ENCODE data around the gene HSBP1L1. TPM values are rescaled to one million over a fixed set of nuclear protein-coding genes. Genes with fewer than 3 reads are reported as not detected.

HSBP1L1 gene
- total RNA-seq, 1 experiment from 2014 or later, result 1.1 TPM

GRCh38 chr18:79953971-79954651 lies 10.3 kb upstream of the HSBP1L1 start:
- H3K9me3 ChIP-seq (ENCODE audit: low read depth, low read length, poor library complexity, severe bottlenecking), result no peaks in the 10 kb centered on the region
- DNase-seq (ENCODE audit: low spot score), result no peak
- BruUV-seq (replicated peaks), result no TSS peak
- POLR2A ChIA-PET (ENCODE audit: low non-redundant PET), result no interaction called here
- no peak overlapping the region for H3K4me3 ChIP-seq (ENCODE audit: low read depth, low read length, poor library complexity, severe bottlenecking)
- TF ChIP-seq EZH2 (IDR thresholded peaks at IDR 0.05; ENCODE audit: borderline replicate concordance, low read depth, low read length, poor library complexity, severe bottlenecking) (no peak), CTCF (conservative IDR thresholded peaks at IDR 0.05; ENCODE audit: low read depth, low read length) (no peak)
- no peak overlapping the region for H3K27ac ChIP-seq (ENCODE audit: low read depth, low read length, poor library complexity, severe bottlenecking)
- H3K27me3 ChIP-seq (replicated peaks; ENCODE audit: insufficient read depth, low read depth, low read length, poor library complexity), result no peaks in the 10 kb centered on the region
- intact Hi-C loops (cut with micrococcal nuclease; ENCODE audit: unreplicated experiment), result loop anchor here (5.0 to 10.0 kb wide), 2 partner anchors 78 to 159 kb away; partner anchors contain the start of genes KCNG2 and RBFA
- H3K4me1 ChIP-seq (ENCODE audit: insufficient read depth, low read length, poor library complexity, severe bottlenecking), result peaks cover 8% of the 10 kb centered on the region
- H3K36me3 ChIP-seq (ENCODE audit: insufficient read depth, low read length, poor library complexity, severe bottlenecking), result no peaks in the 10 kb centered on the region
- CTCF ChIA-PET, result no interaction called here

DNA sequence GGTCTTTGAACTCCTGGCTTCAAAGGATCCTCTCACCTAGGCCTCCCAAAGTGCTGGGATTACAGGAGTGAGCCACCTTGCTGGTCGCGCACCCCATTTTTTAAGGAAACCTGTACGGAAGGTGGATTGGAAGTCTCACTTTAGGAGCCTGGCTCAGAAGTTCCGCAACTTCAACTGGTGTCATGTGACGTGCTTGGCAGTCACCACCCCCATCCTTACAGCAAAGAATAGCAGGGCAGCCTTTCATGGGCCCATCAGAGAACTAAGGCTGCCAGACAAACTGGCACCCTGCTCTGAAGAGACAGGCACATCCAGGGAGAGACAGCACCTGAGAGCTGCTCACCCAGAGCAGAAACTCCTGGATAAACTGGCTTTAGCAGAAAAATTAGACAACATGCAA lies 9.7 kb upstream of the HSBP1L1 start:
- no peak for TF ChIP-seq EZH2 (IDR thresholded peaks at IDR 0.05; ENCODE audit: borderline replicate concordance, low read depth, low read length, poor library complexity, severe bottlenecking)
- no peak for TF ChIP-seq CTCF (conservative IDR thresholded peaks at IDR 0.05; ENCODE audit: low read depth, low read length)
- BruUV-seq (replicated peaks), result no TSS peak
- ChIA-PET CTCF (no interaction called here), POLR2A (ENCODE audit: low non-redundant PET) (no interaction called here)
- no peaks in the 10 kb centered on the region for H3K27me3 ChIP-seq (replicated peaks; ENCODE audit: insufficient read depth, low read depth, low read length, poor library complexity)
- H3K4me3 ChIP-seq (ENCODE audit: low read depth, low read length, poor library complexity, severe bottlenecking), result no peak overlapping the region
- intact Hi-C loops (cut with micrococcal nuclease; ENCODE audit: unreplicated experiment), result loop anchor here (5.0 to 10.0 kb wide), 2 partner anchors 78 to 160 kb away; partner anchors contain the start of genes KCNG2 and RBFA
- no peak for DNase-seq (ENCODE audit: low spot score)
- H3K9me3 ChIP-seq (ENCODE audit: low read depth, low read length, poor library complexity, severe bottlenecking), result no peaks in the 10 kb centered on the region
- no peaks in the 10 kb centered on the region for H3K36me3 ChIP-seq (ENCODE audit: insufficient read depth, low read length, poor library complexity, severe bottlenecking)
- no peak overlapping the region for H3K27ac ChIP-seq (ENCODE audit: low read depth, low read length, poor library complexity, severe bottlenecking)
- peaks cover 7% of the 10 kb centered on the region for H3K4me1 ChIP-seq (ENCODE audit: insufficient read depth, low read length, poor library complexity, severe bottlenecking)

DNA sequence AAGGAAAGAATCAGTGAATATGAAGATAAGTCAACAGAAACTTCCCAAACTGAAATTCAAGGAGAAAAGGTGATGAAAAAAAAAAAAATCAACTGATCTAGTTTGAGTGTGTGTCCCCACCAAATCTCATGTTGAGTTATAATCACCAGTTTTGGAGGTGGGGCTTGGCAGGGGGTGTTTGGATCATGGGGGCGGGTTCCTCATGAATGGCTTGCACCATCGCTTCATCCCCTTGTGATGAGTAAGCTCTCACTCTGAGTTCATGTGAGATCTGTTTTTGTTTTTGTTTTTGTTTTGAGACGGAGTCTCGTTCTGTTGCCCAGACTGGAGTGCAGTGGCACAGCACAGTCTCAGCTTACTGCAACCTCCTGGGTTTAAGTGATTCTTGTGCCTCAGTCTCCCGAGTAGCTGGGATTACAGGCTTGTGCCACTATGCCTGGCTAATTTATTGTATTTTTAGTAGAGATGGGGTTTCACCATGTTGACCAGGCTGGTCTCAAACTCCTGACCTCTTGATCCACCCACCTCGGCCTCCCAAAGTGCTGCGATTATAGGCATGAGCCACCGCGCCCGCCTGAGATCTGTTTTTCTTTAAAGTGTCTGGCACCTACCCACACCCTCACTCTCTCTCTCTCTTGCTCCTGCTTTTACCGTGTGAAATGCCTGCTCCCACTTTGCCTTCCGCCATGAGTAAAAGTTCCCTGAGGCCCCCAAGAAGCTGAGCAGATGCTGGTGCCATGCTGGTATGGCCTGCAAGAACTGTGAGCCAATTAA lies 9.0 kb upstream of the HSBP1L1 start:
- Histone ChIP-seq H3K9me3 (ENCODE audit: low read depth, low read length, poor library complexity, severe bottlenecking) (no peaks in the 10 kb centered on the region), H3K4me1 (ENCODE audit: insufficient read depth, low read length, poor library complexity, severe bottlenecking) (peaks cover 4% of the 10 kb centered on the region), H3K4me3 (ENCODE audit: low read depth, low read length, poor library complexity, severe bottlenecking) (no peak overlapping the region), H3K36me3 (ENCODE audit: insufficient read depth, low read length, poor library complexity, severe bottlenecking) (no peaks in the 10 kb centered on the region), H3K27ac (ENCODE audit: low read depth, low read length, poor library complexity, severe bottlenecking) (no peak overlapping the region), H3K27me3 (replicated peaks; ENCODE audit: insufficient read depth, low read depth, low read length, poor library complexity) (no peaks in the 10 kb centered on the region)
- POLR2A ChIA-PET (ENCODE audit: low non-redundant PET), result no interaction called here
- CTCF ChIA-PET, result no interaction called here
- no peak for DNase-seq (ENCODE audit: low spot score)
- TF ChIP-seq CTCF (conservative IDR thresholded peaks at IDR 0.05; ENCODE audit: low read depth, low read length) (no peak), EZH2 (IDR thresholded peaks at IDR 0.05; ENCODE audit: borderline replicate concordance, low read depth, low read length, poor library complexity, severe bottlenecking) (no peak)
- intact Hi-C loops (cut with micrococcal nuclease; ENCODE audit: unreplicated experiment), result loop anchor here (10.0 kb wide), 1 partner anchor 161 kb away; the partner anchor contains the start of gene KCNG2
- no TSS peak for BruUV-seq (replicated peaks)

Data from A673 (cell line).